Activated CD4-positive, alpha-beta T cell treated with anti-CD3 and anti-CD28 coated beads, Interleukin-2, amount 10 ng/mL, durations not matched to agents 7 days and 5 days (primary cell): Measurements from ENCODE around the gene TTBK1. TPM values are rescaled to one million over a fixed set of nuclear protein-coding genes. Genes with fewer than 3 reads are reported as not detected.
A peak's percentile ranks its signal among the peaks of the same experiment; 100 is the strongest.

Experiments used
- CTCF ChIA-PET: fragments of 350-600 bp; sonication (Branson Sonifier 250); formaldehyde crosslinking; loops from one replicate; lab custom pipeline; 2021; ENCODE audit warnings: antibody characterized with exemption; lab: Charles Lee
- POLR2A ChIA-PET: fragments of 350-600 bp; sonication (Branson Sonifier 250); formaldehyde crosslinking; loops from one replicate; lab custom pipeline; 2021; ENCODE audit warnings: antibody characterized with exemption; lab: Charles Lee
- DNase-seq: peaks from one replicate; pipeline ENCODE4 v3.0.0-alpha.2; 2020
- H3K27ac Mint-ChIP-seq: one replicate; pipeline ENCODE4 v1.8.0; 2021; ENCODE audit warnings: mild to moderate bottlenecking, moderate library complexity, mixed read lengths
- H3K27me3 Mint-ChIP-seq: one replicate; pipeline ENCODE4 v1.8.0; 2021; ENCODE audit warnings: mixed read lengths
- H3K36me3 Mint-ChIP-seq: one replicate; pipeline ENCODE4 v1.8.0; 2021; ENCODE audit warnings: low read depth, mixed read lengths
- H3K4me1 Mint-ChIP-seq: one replicate; pipeline ENCODE4 v1.8.0; 2021; ENCODE audit warnings: mixed read lengths
- H3K4me3 Mint-ChIP-seq: one replicate; pipeline ENCODE4 v1.8.0; 2021; ENCODE audit warnings: mild to moderate bottlenecking, moderate library complexity, mixed read lengths
- H3K9me3 Mint-ChIP-seq: one replicate; pipeline ENCODE4 v1.8.0; 2021; ENCODE audit warnings: mixed read lengths
- total RNA-seq, 2 experiments: library from RNA; stranded (reverse); gene quantifications; one replicate each; pipeline ENCODE4 v1.2.3, GENCODE V29; 2021

TTBK1 gene
- total RNA-seq, 2 experiments from 2014 or later, result 0.07 to 0.12 TPM

GRCh38 chr6:43269273-43270007 is 26.2 kb downstream of the TTBK1 start:
- no peaks in the 10 kb centered on the region for H3K9me3 Mint-ChIP-seq
- peaks cover 5% of the 10 kb centered on the region for H3K4me1 Mint-ChIP-seq
- H3K4me3 Mint-ChIP-seq, result peak overlapping the region; percentile 54
- DNase-seq, result peak; percentile 31
- H3K36me3 Mint-ChIP-seq, result no peaks in the 10 kb centered on the region
- peaks cover 45% of the 10 kb centered on the region for H3K27me3 Mint-ChIP-seq
- no peak overlapping the region for H3K27ac Mint-ChIP-seq
- POLR2A ChIA-PET, result interaction anchor here (0.6 kb wide), 1 partner anchor 110 kb away, joined by 4 read pairs; no protein-coding TSS in a partner anchor
- CTCF ChIA-PET, result interaction anchor here (0.6 to 3.7 kb wide), 5 partner anchors 7 to 237 kb away, joined by 3 to 9 read pairs (median 4); partner anchors contain the start of genes DNPH1 and TJAP1

DNA sequence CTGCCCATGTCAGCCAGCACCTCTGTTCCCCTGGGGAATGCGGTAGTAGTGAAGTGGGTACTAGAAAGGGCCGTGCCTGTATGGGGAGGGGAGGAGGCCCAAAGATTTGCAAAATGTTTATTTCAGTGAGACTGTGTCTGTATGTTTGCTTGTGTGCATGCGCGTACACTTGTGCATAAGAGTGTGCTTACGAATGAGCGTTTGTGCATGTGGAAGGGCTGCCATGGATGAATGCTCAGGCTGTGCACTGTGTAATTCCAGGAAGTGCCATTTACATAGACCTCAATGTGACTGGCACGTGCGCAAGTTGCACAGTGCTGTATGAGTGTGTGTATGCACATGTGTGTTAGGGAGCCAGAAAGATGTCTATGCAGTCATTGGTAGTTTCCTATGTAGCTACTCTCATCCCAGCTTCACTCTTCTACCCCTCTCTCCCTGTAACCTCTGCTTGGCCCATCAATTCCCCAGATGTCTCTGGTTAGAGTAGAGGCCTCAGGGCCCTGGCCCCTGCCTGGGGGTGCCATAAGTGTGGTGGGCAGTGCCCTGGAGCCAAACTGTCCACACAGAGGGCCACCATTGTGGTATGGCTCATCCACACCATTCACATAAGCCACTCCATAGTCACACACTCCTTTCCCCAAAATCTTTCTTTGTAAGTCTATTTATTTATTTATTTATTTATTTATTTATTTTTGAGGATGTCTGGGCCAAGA is 28.0 kb downstream of the TTBK1 start:
- H3K4me1 Mint-ChIP-seq, result peaks cover 11% of the 10 kb centered on the region
- H3K27me3 Mint-ChIP-seq, result peaks cover 59% of the 10 kb centered on the region
- POLR2A ChIA-PET, result no interaction called here
- DNase-seq, result no peak
- H3K27ac Mint-ChIP-seq, result no peak overlapping the region
- CTCF ChIA-PET, result interaction anchor here (3.7 kb wide), 1 partner anchor 42 kb away, joined by 9 read pairs; the partner anchor contains the start of gene DNPH1
- H3K4me3 Mint-ChIP-seq, result no peak overlapping the region
- no peaks in the 10 kb centered on the region for H3K36me3 Mint-ChIP-seq
- H3K9me3 Mint-ChIP-seq, result no peaks in the 10 kb centered on the region

DNA sequence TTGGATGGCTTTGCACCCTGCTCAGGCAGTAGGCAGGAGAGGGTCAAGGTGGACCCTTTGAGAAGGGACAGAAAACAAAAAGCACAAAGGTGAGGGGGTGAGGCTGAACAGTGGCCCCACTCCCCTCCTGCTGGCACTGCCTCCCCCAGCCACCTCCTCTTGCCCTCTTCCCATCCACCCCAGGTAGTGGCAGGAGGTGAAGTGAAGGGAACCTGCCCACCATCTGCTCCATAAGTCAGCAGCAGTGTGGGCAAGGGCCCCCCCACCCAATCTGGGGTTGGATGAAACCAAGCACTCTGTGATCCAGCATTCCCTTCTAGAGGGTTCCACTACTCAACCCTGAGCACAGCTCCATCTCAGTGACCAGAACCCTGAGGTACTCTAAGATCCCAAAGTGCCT is 28.7 kb downstream of the TTBK1 start:
- Mint-ChIP-seq H3K4me3 (no peak overlapping the region), H3K27ac (no peak overlapping the region), H3K36me3 (no peaks in the 10 kb centered on the region), H3K4me1 (peaks cover 15% of the 10 kb centered on the region), H3K27me3 (peaks cover 64% of the 10 kb centered on the region), H3K9me3 (no peaks in the 10 kb centered on the region)
- CTCF ChIA-PET, result interaction anchor here (0.9 to 1.3 kb wide), 4 partner anchors 8 to 25 kb away, joined by 3 read pairs; no protein-coding TSS in a partner anchor
- DNase-seq, result no peak
- POLR2A ChIA-PET, result no interaction called here

DNA sequence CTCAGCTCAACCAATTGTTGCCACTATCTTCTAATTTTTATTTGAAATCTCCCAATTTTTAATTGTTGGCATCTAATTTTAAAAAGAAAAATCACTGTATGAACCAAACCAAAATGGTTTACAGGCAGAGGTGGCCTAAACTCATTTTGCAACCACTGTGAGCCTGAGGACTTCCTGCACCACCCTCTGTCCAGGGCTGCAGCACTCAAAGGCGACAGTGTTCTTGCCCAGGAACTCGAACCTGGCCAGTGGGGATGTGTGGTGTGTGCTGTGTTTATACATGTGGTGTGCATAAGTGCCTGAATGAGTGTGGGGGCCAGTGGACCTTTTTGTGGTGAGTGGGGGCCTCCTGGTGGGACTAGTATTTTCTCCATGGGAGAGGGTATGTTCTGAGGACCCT is 30.4 kb downstream of the TTBK1 start:
- Mint-ChIP-seq H3K4me1 (peaks cover 18% of the 10 kb centered on the region), H3K36me3 (no peaks in the 10 kb centered on the region), H3K27ac (no peak overlapping the region), H3K9me3 (no peaks in the 10 kb centered on the region), H3K27me3 (peaks cover 69% of the 10 kb centered on the region), H3K4me3 (no peak overlapping the region)
- no peak for DNase-seq
- ChIA-PET CTCF (no interaction called here), POLR2A (no interaction called here)

DNA sequence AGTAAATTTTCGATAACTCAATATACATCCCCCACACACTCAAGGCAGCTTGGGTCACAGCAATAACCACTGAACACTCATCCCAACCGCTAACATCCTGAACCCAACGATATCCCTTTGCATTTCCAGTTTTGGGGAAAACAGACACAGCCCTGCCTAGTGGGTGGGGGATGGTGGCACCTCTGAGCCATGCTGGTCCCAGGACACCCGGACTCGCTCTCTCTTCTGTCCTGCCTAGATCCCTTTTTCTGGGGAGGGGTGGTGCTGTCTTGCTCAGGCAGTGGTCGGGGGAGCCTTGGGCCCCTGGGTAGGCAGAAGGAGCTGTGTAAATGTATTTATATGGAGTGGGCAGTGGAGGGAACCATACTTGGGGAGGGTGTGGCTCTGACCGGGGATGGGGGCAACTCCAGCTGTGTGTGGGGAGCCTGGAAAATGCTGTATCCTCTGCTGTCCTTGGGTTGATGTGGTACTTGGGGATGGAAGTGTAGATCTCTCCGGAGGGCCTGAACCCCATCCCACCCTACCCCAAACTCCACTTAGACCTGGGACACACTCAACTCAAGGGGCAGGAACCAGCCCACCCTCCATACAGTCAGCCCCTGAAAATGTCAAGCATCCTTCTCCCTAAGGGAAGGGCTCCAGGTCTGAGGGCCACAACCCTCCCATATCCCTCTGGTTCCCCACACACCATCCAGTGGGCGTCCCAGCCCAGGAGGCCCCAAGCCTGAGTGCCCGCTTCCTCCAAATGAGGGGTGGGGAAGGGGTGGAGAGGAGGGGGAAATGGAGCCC is 31.0 kb downstream of the TTBK1 start:
- no peaks in the 10 kb centered on the region for H3K36me3 Mint-ChIP-seq
- peaks cover 13% of the 10 kb centered on the region for H3K4me1 Mint-ChIP-seq
- CTCF ChIA-PET, result no interaction called here
- POLR2A ChIA-PET, result no interaction called here
- peak overlapping the region; percentile 50 for H3K4me3 Mint-ChIP-seq
- no peaks in the 10 kb centered on the region for H3K9me3 Mint-ChIP-seq
- peaks cover 64% of the 10 kb centered on the region for H3K27me3 Mint-ChIP-seq
- DNase-seq, result no peak
- no peak overlapping the region for H3K27ac Mint-ChIP-seq

DNA sequence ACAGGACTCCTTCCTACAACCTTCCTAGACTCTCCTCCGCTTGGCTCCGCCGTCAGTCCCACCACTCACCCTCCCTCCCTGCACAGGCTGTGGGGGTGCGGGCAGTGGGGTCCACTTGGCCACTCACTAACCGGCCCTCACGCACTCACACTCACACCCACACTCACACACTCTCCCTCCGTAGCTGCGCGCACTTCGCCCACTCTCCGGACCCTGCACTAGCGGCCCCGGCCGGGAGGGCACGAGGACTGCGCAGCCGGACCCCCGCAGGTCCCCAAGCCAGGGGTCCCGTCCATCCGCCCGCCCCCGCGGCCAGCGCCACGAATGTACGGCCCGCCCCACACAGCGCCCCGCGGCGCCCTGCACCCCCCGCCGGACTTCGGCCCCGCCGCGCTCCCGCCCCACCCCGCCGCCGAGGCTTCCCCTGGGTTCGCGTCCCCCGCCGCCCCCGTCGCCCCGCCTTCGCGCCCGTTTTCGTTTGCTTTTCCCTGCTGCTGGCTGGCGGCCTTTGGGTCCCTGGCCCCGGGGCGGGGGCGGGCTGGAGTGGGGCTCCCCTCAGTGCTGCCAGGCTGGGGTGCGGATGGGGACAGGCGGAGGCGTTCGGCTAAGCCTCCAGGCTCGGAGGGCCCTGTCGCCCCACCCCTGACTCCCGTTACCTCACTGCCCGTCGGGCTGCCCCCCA is 31.8 kb downstream of the TTBK1 start:
- Mint-ChIP-seq H3K9me3 (no peaks in the 10 kb centered on the region), H3K27ac (no peak overlapping the region), H3K36me3 (no peaks in the 10 kb centered on the region), H3K4me3 (peak overlapping the region; percentile 50), H3K4me1 (peaks cover 13% of the 10 kb centered on the region), H3K27me3 (peaks cover 65% of the 10 kb centered on the region)
- CTCF ChIA-PET, result interaction anchor here (0.9 kb wide), 1 partner anchor 23 kb away, joined by 3 read pairs; the partner anchor contains the start of gene SLC22A7
- DNase-seq, result peak; percentile 23
- POLR2A ChIA-PET, result no interaction called here

GRCh38 chr6:43275801-43276576 is 32.7 kb downstream of the TTBK1 start:
- Mint-ChIP-seq H3K9me3 (no peaks in the 10 kb centered on the region), H3K27me3 (peaks cover 66% of the 10 kb centered on the region), H3K4me3 (peak overlapping the region; percentile 50), H3K4me1 (peaks cover 13% of the 10 kb centered on the region), H3K27ac (peak overlapping the region; percentile 61), H3K36me3 (no peaks in the 10 kb centered on the region)
- CTCF ChIA-PET, result interaction anchor here (0.9 to 1.3 kb wide), 2 partner anchors 8 to 22 kb away, joined by 3 to 4 read pairs; partner anchors contain the start of gene SLC22A7
- peak; percentile 60 for DNase-seq
- POLR2A ChIA-PET, result no interaction called here

GRCh38 chr6:43276577-43277305 is 33.5 kb downstream of the TTBK1 start:
- CTCF ChIA-PET, result interaction anchor here (1.3 kb wide), 1 partner anchor 8 kb away, joined by 4 read pairs; no protein-coding TSS in a partner anchor
- Mint-ChIP-seq H3K36me3 (no peaks in the 10 kb centered on the region), H3K4me1 (peaks cover 13% of the 10 kb centered on the region), H3K27ac (peak overlapping the region; percentile 52), H3K9me3 (no peaks in the 10 kb centered on the region), H3K4me3 (peak overlapping the region; percentile 12), H3K27me3 (peaks cover 67% of the 10 kb centered on the region)
- no peak for DNase-seq
- POLR2A ChIA-PET, result no interaction called here

- H3K27ac Mint-ChIP-seq, result peak overlapping the region; percentile 52
- peak overlapping the region; percentile 12 for H3K4me3 Mint-ChIP-seq
- DNase-seq, result no peak
- no peaks in the 10 kb centered on the region for H3K9me3 Mint-ChIP-seq
- peaks cover 13% of the 10 kb centered on the region for H3K4me1 Mint-ChIP-seq
- ChIA-PET POLR2A (no interaction called here), CTCF (interaction anchor here (1.3 to 1.6 kb wide), 2 partner anchors 9 to 31 kb away, joined by 4 to 5 read pairs; partner anchors contain the start of gene CRIP3)
- no peaks in the 10 kb centered on the region for H3K36me3 Mint-ChIP-seq
- peaks cover 67% of the 10 kb centered on the region for H3K27me3 Mint-ChIP-seq
These were observed 34.0 kb downstream of the TTBK1 start for GRCh38 chr6:43277306-43277642.

GRCh38 chr6:43277643-43278523 is 34.6 kb downstream of the TTBK1 start:
- H3K4me3 Mint-ChIP-seq, result no peak overlapping the region
- H3K9me3 Mint-ChIP-seq, result no peaks in the 10 kb centered on the region
- ChIA-PET POLR2A (no interaction called here), CTCF (interaction anchor here (1.6 kb wide), 1 partner anchor 31 kb away, joined by 5 read pairs; the partner anchor contains the start of gene CRIP3)
- H3K27ac Mint-ChIP-seq, result peak overlapping the region; percentile 26
- peaks cover 64% of the 10 kb centered on the region for H3K27me3 Mint-ChIP-seq
- no peak for DNase-seq
- peaks cover 13% of the 10 kb centered on the region for H3K4me1 Mint-ChIP-seq
- no peaks in the 10 kb centered on the region for H3K36me3 Mint-ChIP-seq
